Activated T-helper 9 cell treated with anti-CD3 and anti-CD28 coated beads, Interleukin-2, amount 50 U/mL, for 16 hours (primary cell): ENCODE results near the gene NPR1.
"Not testable (repeated sequence)": the region's sequence is repeated elsewhere in the genome, so short reads cannot be mapped to it uniquely, and the experiment has no call there.

Source experiments
- DNase-seq: peaks from one replicate; pipeline ENCODE4 v3.0.0-alpha.2; 2020; ENCODE audit warnings: low read depth

Gene NPR1

GRCh38 chr1:153682730-153683129 is 4.2 kb downstream of the NPR1 start:
- DNase-seq = no peak

- no peak for DNase-seq
Measured at GRCh38 chr1:153683854-153684253, 5.4 kb downstream of the NPR1 start.

- DNase-seq = no peak
Measured at GRCh38 chr1:153684892-153685291, 6.4 kb downstream of the NPR1 start.

DNA sequence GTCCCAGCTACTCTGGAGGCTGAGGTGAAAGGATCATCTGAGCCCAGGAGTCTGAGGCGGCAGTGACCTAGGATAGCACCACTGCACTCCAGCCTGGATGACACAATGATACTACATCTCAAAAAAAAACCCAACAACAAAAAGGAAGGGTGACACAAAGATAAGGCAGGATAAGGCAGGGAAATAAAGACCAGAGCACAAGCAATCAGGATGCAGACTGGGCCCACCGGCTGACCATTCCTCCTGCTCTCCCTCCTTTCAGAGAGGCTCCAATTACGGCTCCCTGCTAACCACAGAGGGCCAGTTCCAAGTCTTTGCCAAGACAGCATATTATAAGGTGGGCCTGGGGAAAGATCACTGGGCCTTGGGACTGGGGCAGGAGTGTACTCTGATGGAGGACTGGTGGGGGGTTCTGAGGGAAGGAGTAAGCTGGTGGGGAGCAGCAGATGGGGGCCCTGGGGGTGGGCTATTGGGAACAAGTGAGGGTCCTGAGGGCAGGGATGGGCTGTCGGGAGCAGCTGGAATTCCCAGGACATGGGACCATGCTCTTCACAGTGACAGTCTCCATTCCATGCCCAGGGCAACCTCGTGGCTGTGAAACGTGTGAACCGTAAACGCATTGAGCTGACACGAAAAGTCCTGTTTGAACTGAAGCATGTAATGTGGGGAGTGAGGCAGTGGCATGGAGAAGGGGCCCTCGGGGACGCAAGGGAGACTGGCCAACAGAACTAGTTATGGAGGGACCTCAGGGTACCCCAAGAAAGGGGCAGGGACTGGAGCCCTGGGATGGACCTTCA is 7.3 kb downstream of the NPR1 start:
- no peak for DNase-seq

- DNase-seq = no peak
Measured at GRCh38 chr1:153687346-153688125, 9.0 kb downstream of the NPR1 start.

DNA sequence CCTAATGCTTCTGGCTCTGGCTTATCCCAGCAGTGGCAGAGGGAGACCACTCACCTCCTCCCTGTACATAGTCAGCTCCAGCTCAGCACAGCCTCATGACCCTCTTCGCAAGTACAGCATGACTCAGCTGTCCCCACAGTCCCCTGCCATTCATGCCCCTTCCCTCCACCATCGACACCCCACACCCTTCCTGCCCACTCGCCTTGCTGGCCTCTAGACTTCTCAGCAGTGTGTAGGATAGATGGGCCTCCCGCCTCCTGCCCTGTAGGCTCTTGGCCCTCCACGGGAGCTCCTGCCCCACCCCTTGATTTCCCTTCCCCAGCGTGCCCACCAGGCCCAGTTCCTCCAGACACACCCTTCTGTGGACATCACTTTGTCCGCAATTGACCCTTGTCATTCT is 9.8 kb downstream of the NPR1 start:
- no peak for DNase-seq

- no peak for DNase-seq
Measured at GRCh38 chr1:153688736-153689328, 10.3 kb downstream of the NPR1 start.

DNA sequence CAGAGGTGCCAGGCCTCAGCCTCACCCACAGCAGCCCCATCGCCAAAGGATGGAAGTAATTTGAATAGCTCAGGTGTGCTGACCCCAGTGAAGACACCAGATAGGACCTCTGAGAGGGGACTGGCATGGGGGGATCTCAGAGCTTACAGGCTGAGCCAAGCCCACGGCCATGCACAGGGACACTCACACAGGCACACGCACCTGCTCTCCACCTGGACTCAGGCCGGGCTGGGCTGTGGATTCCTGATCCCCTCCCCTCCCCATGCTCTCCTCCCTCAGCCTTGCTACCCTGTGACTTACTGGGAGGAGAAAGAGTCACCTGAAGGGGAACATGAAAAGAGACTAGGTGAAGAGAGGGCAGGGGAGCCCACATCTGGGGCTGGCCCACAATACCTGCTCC is 15.0 kb downstream of the NPR1 start:
- no peak for DNase-seq

- no peak for DNase-seq
Measured at GRCh38 chr1:153696741-153697140, 18.3 kb downstream of the NPR1 start.

GRCh38 chr1:153697191-153698019 is 18.9 kb downstream of the NPR1 start:
- no peak for DNase-seq

DNA sequence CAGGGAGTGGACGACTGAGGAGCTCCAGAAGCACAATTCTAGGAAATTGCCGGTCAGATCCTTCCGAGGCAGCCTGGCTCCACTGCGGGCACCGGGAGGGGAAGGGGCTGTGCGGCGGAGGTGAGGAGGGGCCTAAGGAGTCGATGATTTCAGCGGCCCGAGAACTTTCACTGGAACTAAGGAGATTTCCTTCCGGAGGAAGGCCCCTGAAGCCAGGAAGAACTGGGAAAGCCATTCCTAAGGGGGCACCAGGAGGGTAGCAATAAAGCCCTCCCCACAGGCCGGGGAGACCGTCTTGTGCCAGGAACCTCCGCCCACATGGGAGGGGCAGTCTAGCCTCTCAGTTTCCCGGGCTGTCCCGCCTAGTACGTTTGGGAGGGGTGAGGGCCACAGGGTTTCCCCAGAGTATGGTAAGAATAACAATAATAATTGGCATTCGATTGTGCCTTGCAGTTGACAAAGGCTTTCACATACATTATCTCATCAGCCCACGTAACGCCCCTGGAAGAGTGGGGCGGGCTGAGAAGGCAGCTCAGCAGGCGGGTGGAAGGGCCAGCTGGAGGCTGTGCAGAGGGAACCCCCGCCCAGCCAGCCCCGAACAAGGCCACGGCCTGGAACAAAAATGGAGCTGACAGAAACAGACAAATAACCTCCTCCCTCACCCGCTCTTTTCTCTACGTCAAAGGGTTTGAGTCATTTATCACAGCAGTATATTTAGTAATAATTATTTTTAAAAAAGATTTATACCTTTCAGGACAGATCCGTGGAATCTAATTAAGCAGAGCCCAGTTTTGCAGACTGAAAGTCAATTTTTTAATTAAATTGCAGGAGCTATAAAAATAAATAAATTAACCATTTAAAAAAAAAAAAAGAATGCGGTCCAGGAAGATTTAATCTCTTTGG is 19.8 kb downstream of the NPR1 start:
- no peak for DNase-seq

- no peak for DNase-seq
Measured at GRCh38 chr1:153698923-153699714, 20.6 kb downstream of the NPR1 start.

DNA sequence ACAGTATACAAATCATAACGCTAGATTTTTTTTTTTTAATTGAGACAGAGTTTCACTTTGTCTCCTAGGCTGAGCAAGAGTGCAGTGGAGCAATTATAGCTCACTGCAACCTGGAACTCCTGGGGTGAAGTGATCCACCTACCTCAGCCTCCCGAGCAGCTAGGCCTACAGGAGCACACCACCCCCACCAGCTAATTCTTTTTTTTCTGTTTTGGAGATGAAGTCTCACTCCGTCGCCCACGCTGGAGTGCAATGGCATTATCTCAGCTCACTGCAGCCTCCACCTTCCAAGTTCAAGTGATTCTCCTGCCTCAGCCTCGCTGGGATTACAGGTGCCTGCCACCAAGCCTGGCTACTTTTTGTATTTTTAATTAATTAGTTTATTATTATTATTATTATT is 21.3 kb downstream of the NPR1 start:
- no peak for DNase-seq

DNA sequence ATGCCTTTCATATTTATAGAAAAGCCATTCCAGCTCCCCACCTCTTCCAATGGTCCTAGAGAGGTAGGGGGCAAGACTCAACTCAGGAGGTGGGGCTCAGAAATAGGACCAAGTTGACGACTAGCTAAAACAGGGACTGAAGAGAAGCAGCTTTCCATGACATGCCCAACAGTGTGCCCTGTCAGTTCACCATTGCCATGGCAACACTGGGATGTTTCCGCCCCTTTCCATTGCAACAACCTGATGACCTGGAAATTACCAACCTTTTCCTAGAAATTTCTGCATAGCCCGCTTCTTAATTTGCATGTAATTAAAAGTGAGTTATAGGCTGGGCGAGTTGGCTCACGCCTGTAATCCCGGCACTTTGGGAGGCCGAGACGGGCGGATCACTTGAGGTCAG is 27.0 kb downstream of the NPR1 start:
- no peak for DNase-seq

DNA sequence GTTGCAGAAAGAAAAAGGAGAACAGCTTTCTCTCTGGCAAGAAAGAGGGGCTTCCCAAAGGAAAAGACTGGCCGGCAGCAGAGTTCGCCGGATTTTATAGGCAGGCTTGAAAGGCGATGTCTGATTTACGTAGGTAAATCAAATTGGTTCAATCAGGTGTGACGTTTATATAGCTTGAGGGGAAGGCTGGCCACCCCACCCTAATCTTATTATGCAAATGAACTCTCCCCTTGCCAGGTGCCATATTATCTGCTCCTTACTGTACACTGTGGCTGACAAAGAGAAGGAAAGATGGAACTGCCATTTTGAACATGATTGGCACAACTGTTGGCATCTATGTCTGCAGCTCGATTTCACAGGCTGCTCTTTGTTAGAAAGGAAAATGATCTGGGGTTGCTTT is 32.5 kb downstream of the NPR1 start:
- DNase-seq = no peak

GRCh38 chr1:153716211-153716610 is 37.7 kb downstream of the NPR1 start:
- not testable (repeated sequence) for DNase-seq

GRCh38 chr1:153717330-153717729 is 38.8 kb downstream of the NPR1 start:
- DNase-seq = no peak

DNA sequence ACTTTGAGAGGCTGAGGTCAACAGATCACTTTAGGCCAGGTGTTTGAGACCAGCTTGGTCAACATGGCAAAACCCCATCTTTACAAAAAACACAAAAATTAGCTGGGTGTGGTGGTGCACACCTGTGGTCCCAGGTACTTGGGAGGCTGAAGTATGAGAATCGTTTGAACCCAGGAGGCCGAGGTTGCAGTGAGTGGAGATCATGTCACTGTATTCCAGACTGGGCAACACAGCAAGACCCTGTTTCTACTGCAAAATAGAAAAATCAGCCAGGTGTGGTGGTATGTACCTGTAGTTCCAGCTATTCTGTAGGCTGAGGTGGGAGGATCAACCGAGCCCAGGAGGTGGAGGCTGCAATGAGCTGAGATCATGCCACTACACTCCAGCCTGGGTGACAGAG is 45.2 kb downstream of the NPR1 start:
- no peak for DNase-seq

- DNase-seq = not testable (repeated sequence)
Measured at GRCh38 chr1:153724634-153725033, 46.1 kb downstream of the NPR1 start.
